ENCODE data around the gene BDH1. TPM values are rescaled to one million over a fixed set of nuclear protein-coding genes. Genes with fewer than 3 reads are reported as not detected.
"Not testable (repeated sequence)": the region's sequence is repeated elsewhere in the genome, so short reads cannot be mapped to it uniquely, and the experiment has no call there.

Gene BDH1
- total RNA-seq, 1 experiment from 2014 or later: 38.6 TPM

DNA sequence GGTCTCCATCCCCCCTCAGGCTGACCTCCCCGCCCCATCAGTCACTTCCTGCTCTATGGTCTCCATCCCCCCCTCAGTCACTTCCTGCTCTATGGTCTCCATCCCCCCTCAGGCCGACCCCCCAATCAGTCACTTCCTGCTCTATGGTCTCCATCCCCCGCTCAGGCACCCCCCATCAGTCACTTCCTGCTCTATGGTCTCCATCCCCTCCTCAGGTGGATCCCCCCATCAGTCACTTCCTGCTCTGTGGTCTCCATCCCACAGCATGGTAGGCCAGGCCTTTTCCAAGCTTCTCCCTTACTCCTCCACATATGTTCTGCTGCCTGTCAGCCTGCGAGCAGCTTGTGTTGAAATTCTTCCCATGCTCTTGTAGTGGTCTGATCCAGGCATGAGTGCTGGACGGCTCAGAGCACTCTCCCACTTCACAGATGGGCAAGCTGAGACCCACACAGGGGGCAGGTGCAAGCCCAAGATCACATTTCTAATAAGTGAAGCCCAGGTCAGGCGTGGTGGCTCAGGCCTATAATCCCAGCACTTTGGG lies 36.8 kb downstream of the BDH1 start:
- intact Hi-C loops (cut with micrococcal nuclease): loop anchor here (10.0 kb wide), 1 partner anchor 514 kb away; no protein-coding TSS in a partner anchor
- no peak overlapping the region for H3K4me3 Mint-ChIP-seq (ENCODE audit: unreplicated experiment)
- no TSS peak for BruUV-seq (replicated peaks)
- DNase-seq (ENCODE audit: unreplicated experiment): no peak
- H3K27me3 Mint-ChIP-seq (ENCODE audit: insufficient read depth, unreplicated experiment): no peaks in the 10 kb centered on the region
- peaks cover 18% of the 10 kb centered on the region for H3K36me3 Mint-ChIP-seq (ENCODE audit: insufficient read depth, unreplicated experiment)
- TF ChIP-seq, protein P1, sequence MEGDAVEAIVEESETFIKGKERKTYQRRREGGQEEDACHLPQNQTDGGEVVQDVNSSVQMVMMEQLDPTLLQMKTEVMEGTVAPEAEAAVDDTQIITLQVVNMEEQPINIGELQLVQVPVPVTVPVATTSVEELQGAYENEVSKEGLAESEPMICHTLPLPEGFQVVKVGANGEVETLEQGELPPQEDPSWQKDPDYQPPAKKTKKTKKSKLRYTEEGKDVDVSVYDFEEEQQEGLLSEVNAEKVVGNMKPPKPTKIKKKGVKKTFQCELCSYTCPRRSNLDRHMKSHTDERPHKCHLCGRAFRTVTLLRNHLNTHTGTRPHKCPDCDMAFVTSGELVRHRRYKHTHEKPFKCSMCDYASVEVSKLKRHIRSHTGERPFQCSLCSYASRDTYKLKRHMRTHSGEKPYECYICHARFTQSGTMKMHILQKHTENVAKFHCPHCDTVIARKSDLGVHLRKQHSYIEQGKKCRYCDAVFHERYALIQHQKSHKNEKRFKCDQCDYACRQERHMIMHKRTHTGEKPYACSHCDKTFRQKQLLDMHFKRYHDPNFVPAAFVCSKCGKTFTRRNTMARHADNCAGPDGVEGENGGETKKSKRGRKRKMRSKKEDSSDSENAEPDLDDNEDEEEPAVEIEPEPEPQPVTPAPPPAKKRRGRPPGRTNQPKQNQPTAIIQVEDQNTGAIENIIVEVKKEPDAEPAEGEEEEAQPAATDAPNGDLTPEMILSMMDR (IDR thresholded peaks at IDR 0.05; ENCODE audit: unreplicated experiment): no peak
- no peaks in the 10 kb centered on the region for H3K9me3 Mint-ChIP-seq (ENCODE audit: unreplicated experiment)
- POLR2A ChIA-PET: no interaction called here
- H3K27ac Mint-ChIP-seq (ENCODE audit: low read depth, unreplicated experiment): no peak overlapping the region
- CTCF ChIA-PET: no interaction called here
- H3K4me1 Mint-ChIP-seq (ENCODE audit: insufficient read depth, unreplicated experiment): peaks cover 31% of the 10 kb centered on the region

DNA sequence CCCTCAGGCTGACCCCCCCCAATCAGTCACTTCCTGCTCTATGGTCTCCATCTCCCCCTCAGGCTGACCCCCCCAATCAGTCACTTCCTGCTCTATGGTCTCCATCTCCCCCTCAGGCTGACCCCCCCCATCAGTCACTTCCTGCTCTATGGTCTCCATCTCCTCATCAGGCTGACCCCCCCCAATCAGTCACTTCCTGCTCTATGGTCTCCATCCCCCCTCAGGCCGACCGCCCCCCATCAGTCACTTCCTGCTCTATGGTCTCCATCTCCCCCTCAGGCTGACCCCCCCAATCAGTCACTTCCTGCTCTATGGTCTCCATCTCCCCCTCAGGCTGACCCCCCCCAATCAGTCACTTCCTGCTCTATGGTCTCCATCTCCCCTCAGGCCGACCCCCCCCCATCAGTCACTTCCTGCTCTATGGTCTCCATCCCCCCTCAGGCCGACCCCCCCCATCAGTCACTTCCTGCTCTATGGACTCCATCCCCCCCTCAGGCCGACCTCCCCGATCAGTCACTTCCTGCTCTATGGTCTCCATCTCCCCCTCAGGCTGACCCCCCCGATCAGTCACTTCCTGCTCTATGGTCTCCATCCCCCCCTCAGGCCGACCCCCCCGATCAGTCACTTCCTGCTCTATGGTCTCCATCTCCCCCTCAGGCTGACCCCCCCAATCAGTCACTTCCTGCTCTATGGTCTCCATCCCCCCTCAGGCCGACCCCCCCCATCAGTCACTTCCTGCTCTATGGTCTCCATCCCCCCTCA lies 37.7 kb downstream of the BDH1 start:
- H3K9me3 Mint-ChIP-seq (ENCODE audit: unreplicated experiment); H3K27me3 Mint-ChIP-seq (ENCODE audit: insufficient read depth, unreplicated experiment); DNase-seq (ENCODE audit: unreplicated experiment); POLR2A ChIA-PET; H3K27ac Mint-ChIP-seq (ENCODE audit: low read depth, unreplicated experiment); CTCF ChIA-PET; BruUV-seq (replicated peaks); H3K4me3 Mint-ChIP-seq (ENCODE audit: unreplicated experiment): not testable (repeated sequence)
- Mint-ChIP-seq H3K4me1 (ENCODE audit: insufficient read depth, unreplicated experiment) (peaks cover 31% of the 10 kb centered on the region), H3K36me3 (ENCODE audit: insufficient read depth, unreplicated experiment) (peaks cover 24% of the 10 kb centered on the region)
- intact Hi-C loops (cut with micrococcal nuclease): loop anchor here (2.0 to 10.0 kb wide), 2 partner anchors 37 to 513 kb away; partner anchors contain the start of gene BDH1

- not testable (repeated sequence) for H3K9me3 Mint-ChIP-seq (ENCODE audit: unreplicated experiment); BruUV-seq (replicated peaks); DNase-seq (ENCODE audit: unreplicated experiment); H3K27me3 Mint-ChIP-seq (ENCODE audit: insufficient read depth, unreplicated experiment)
- Mint-ChIP-seq H3K36me3 (ENCODE audit: insufficient read depth, unreplicated experiment) (peaks cover 29% of the 10 kb centered on the region), H3K4me1 (ENCODE audit: insufficient read depth, unreplicated experiment) (peaks cover 28% of the 10 kb centered on the region), H3K4me3 (ENCODE audit: unreplicated experiment) (peak overlapping the region; percentile 18), H3K27ac (ENCODE audit: low read depth, unreplicated experiment) (peak overlapping the region; percentile 67)
- POLR2A ChIA-PET: interaction anchor here (0.6 to 1.5 kb wide), 5 partner anchors 17 to 261 kb away, joined by 3 to 5 read pairs (median 4); no protein-coding TSS in a partner anchor
- CTCF ChIA-PET: interaction anchor here (0.7 to 3.4 kb wide), 5 partner anchors 9 to 319 kb away, joined by 3 to 26 read pairs (median 3); no protein-coding TSS in a partner anchor
- intact Hi-C loops (cut with micrococcal nuclease): loop anchor here (2.0 to 10.0 kb wide), 2 partner anchors 38 to 512 kb away; partner anchors contain the start of gene BDH1
These were observed 38.7 kb downstream of the BDH1 start for GRCh38 chr3:197516890-197517606.

- peaks cover 29% of the 10 kb centered on the region for H3K36me3 Mint-ChIP-seq (ENCODE audit: insufficient read depth, unreplicated experiment)
- no peaks in the 10 kb centered on the region for H3K27me3 Mint-ChIP-seq (ENCODE audit: insufficient read depth, unreplicated experiment)
- no peaks in the 10 kb centered on the region for H3K9me3 Mint-ChIP-seq (ENCODE audit: unreplicated experiment)
- CTCF ChIA-PET: interaction anchor here (0.7 to 3.4 kb wide), 6 partner anchors 9 to 488 kb away, joined by 3 to 26 read pairs (median 3); no protein-coding TSS in a partner anchor
- BruUV-seq (replicated peaks): no TSS peak
- peak; percentile 97 for DNase-seq (ENCODE audit: unreplicated experiment)
- POLR2A ChIA-PET: interaction anchor here (0.6 to 1.5 kb wide), 6 partner anchors 9 to 260 kb away, joined by 3 to 5 read pairs (median 4); no protein-coding TSS in a partner anchor
- H3K4me1 Mint-ChIP-seq (ENCODE audit: insufficient read depth, unreplicated experiment): peaks cover 23% of the 10 kb centered on the region
- TF ChIP-seq, protein P1 (IDR thresholded peaks at IDR 0.05; ENCODE audit: unreplicated experiment): no peak
- intact Hi-C loops (cut with micrococcal nuclease): loop anchor here (2.0 to 10.0 kb wide), 2 partner anchors 38 to 512 kb away; partner anchors contain the start of gene BDH1
- H3K4me3 Mint-ChIP-seq (ENCODE audit: unreplicated experiment): peak overlapping the region; percentile 18
- H3K27ac Mint-ChIP-seq (ENCODE audit: low read depth, unreplicated experiment): peak overlapping the region; percentile 67
These were observed 39.3 kb downstream of the BDH1 start for GRCh38 chr3:197516517-197516889.
